Trophoblast cell (in vitro differentiated cells and primary cell): Measurements from ENCODE around the gene ENO3.

Source experiments
- DNase-seq, 2 donors: peaks; one replicate each; pipeline ENCODE4 v3.0.0-alpha.2; 2016
- H2AFZ ChIP-seq: 2 replicates; pipeline ENCODE4 v1.6.1; 2013; ENCODE audit warnings: low read length, moderate library complexity, mild to moderate bottlenecking; ENCODE audit not compliant: insufficient read depth, poor library complexity
- H2AK5ac ChIP-seq: 2 replicates; pipeline ENCODE4 v1.6.1; 2013; ENCODE audit warnings: mild to moderate bottlenecking, low read length
- H2BK120ac ChIP-seq: 2 replicates; pipeline ENCODE4 v1.6.1; 2013; ENCODE audit warnings: low read length, mild to moderate bottlenecking, moderate library complexity; ENCODE audit not compliant: insufficient read depth, poor library complexity
- H2BK12ac ChIP-seq: 2 replicates; pipeline ENCODE4 v1.6.1; 2013; ENCODE audit warnings: mild to moderate bottlenecking, low read length, moderate library complexity
- H2BK5ac ChIP-seq: 2 replicates; pipeline ENCODE4 v1.6.1; 2013; ENCODE audit warnings: low read length, low read depth, moderate library complexity, mild to moderate bottlenecking; ENCODE audit not compliant: poor library complexity
- H3K14ac ChIP-seq: 2 replicates; pipeline ENCODE4 v1.6.1; 2013; ENCODE audit warnings: mild to moderate bottlenecking, low read length
- H3K18ac ChIP-seq: 2 replicates; pipeline ENCODE4 v1.6.1; 2013; ENCODE audit warnings: mild to moderate bottlenecking, low read length
- H3K23ac ChIP-seq: 2 replicates; pipeline ENCODE4 v1.6.1; 2013; ENCODE audit warnings: low read length
- H3K27ac ChIP-seq: 2 replicates; pipeline ENCODE4 v1.5.1; 2013; ENCODE audit warnings: low read depth, mild to moderate bottlenecking, inconsistent platforms, low read length, moderate library complexity
- H3K27me3 ChIP-seq: 2 replicates; pipeline ENCODE4 v1.6.1; 2013; ENCODE audit warnings: inconsistent platforms, mild to moderate bottlenecking, low read length, moderate library complexity; ENCODE audit not compliant: insufficient read depth
- H3K36me3 ChIP-seq, 2 experiments: 1 replicate in 1 of 2; 2 replicates in 1 of 2; pipeline ENCODE4 v1.6.1; 2013; ENCODE audit warnings: low read length in 2 of 2, mild to moderate bottlenecking in 2 of 2, moderate library complexity in 1 of 2; ENCODE audit not compliant: insufficient read depth in 2 of 2, control insufficient read depth in 1 of 2
- H3K4ac ChIP-seq: 2 replicates; pipeline ENCODE4 v1.6.1; 2013; ENCODE audit warnings: low read depth, mild to moderate bottlenecking, low read length, moderate library complexity
- H3K4me1 ChIP-seq, 2 experiments: 1 replicate in 1 of 2; 2 replicates in 1 of 2; pipeline ENCODE4 v1.6.1; 2013; ENCODE audit warnings: low read length in 2 of 2, mild to moderate bottlenecking in 2 of 2, moderate library complexity in 1 of 2; ENCODE audit not compliant: insufficient read depth in 2 of 2, control insufficient read depth in 1 of 2
- H3K4me2 ChIP-seq: 2 replicates; pipeline ENCODE4 v1.6.1; 2013; ENCODE audit warnings: inconsistent platforms, mild to moderate bottlenecking, low read length, moderate library complexity
- H3K4me3 ChIP-seq: 2 replicates; pipeline ENCODE4 v1.5.1; 2013; ENCODE audit warnings: mild to moderate bottlenecking, low read depth, low read length, inconsistent platforms
- H3K79me1 ChIP-seq: one replicate; pipeline ENCODE4 v1.6.1; 2013; ENCODE audit warnings: low read length
- H3K79me2 ChIP-seq: 2 replicates; pipeline ENCODE4 v1.6.1; 2013; ENCODE audit warnings: low read length, mild to moderate bottlenecking; ENCODE audit not compliant: control insufficient read depth, insufficient read depth, poor library complexity
- H3K9ac ChIP-seq: 2 replicates; pipeline ENCODE4 v1.6.1; 2013; ENCODE audit warnings: mild to moderate bottlenecking, low read length
- H3K9me3 ChIP-seq: 2 replicates; pipeline ENCODE4 v1.6.1; 2013; ENCODE audit warnings: low read depth, mild to moderate bottlenecking, control low read depth, inconsistent platforms, low read length; ENCODE audit not compliant: insufficient read depth
- H4K12ac ChIP-seq: 2 replicates; pipeline ENCODE4 v1.6.1; 2013; ENCODE audit warnings: low read depth, mild to moderate bottlenecking, low read length, moderate library complexity
- H4K8ac ChIP-seq: 2 replicates; pipeline ENCODE4 v1.6.1; 2013; ENCODE audit warnings: low read depth, mild to moderate bottlenecking, low read length, moderate library complexity
- H4K91ac ChIP-seq: one replicate; pipeline ENCODE4 v1.6.1; 2013; ENCODE audit warnings: low read depth, mild to moderate bottlenecking, low read length, moderate library complexity
- whole genome bisulfite sequencing: extraction: QIAGEN DNeasy Blood & Tissue Kit; methylation state at CpG from one replicate; pipeline ENCODE4 v1.1.7; 2013; ENCODE audit warnings: missing lambda C conversion rate; ENCODE audit not compliant: insufficient read length, insufficient coverage; ENCODE audit errors: extremely low coverage; 5-methylcytosine and 5-hydroxymethylcytosine counted together

The ENO3 gene

DNA sequence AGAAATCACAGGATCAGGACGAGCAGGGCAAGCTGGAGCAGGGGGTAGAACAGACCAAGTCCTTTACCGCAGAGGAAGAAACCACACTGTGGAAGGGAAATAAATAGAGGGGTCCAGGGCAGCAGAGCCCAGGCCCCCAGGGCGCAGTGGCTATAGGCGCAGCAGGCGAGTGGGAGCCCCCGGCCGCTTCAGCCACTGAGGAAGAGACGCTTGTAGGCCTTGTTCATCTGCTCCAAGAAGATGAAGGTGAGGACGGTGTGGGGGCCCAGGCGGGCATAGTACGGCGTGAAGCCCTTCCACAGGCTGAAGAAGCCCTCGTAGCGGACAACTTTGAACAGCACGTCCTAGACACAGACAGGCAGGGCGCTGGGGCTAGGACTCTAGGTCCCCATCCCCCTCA, 13.4 kb upstream of the ENO3 start:
- Histone ChIP-seq H2BK120ac (no peak overlapping the region), H3K18ac (no peak overlapping the region), H4K8ac (no peak overlapping the region), H3K36me3 (peaks cover 30 to 32% of the 10 kb centered on the region in 2 experiments), H3K23ac (no peak overlapping the region), H2BK12ac (no peak overlapping the region), H3K4ac (no peak overlapping the region), H3K9me3 (no peaks in the 10 kb centered on the region), H4K91ac (no peak overlapping the region), H3K4me2 (no peak overlapping the region), H3K79me1 (peaks cover 15% of the 10 kb centered on the region), H2AFZ (no peak overlapping the region), H3K4me3 (no peak overlapping the region), H3K9ac (no peak overlapping the region), H3K27ac (no peak overlapping the region), H3K27me3 (no peaks in the 10 kb centered on the region), H3K14ac (no peak overlapping the region), H3K4me1 (peaks cover 8 to 10% of the 10 kb centered on the region in 2 experiments), H3K79me2 (peaks cover 18% of the 10 kb centered on the region), H4K12ac (no peak overlapping the region), H2AK5ac (no peak overlapping the region), H2BK5ac (no peak overlapping the region)
- no CpG with 5 or more reads among the region's 16 CpGs for WGBS
- DNase-seq, result no peak

DNA sequence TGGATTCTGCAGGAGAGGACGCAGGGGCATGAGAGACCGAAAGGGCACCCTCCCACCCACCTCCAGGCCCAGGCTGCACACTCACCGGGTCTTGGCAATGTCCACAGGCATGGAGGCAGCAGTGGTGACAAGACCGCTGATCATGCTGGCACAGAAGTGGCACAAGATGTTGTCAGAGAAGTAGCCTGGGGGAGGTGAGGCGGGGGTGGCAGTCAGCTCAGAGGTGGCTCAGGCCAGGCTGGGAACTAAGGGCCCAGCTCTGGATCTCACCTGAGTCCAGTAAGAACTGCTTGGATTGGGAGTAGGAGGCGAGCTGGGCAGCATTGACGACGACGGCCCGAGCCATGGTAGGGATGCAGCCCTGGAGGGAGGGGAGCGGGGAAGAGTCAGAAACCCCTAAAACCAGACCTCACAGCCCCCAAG, 12.8 kb upstream of the ENO3 start:
- no peak overlapping the region for H3K27ac ChIP-seq
- H3K79me1 ChIP-seq, result peaks cover 15% of the 10 kb centered on the region
- no peak overlapping the region for H3K23ac ChIP-seq
- H2AFZ ChIP-seq, result no peak overlapping the region
- H3K36me3 ChIP-seq, result peaks cover 31 to 37% of the 10 kb centered on the region in 2 experiments
- no peak overlapping the region for H4K8ac ChIP-seq
- H3K4me3 ChIP-seq, result no peak overlapping the region
- no peak overlapping the region for H3K4ac ChIP-seq
- H4K91ac ChIP-seq, result no peak overlapping the region
- no peaks in the 10 kb centered on the region for H3K27me3 ChIP-seq
- peaks cover 8 to 11% of the 10 kb centered on the region in 2 experiments for H3K4me1 ChIP-seq
- no peak overlapping the region for H2BK12ac ChIP-seq
- H2AK5ac ChIP-seq, result no peak overlapping the region
- no peak overlapping the region for H2BK120ac ChIP-seq
- H3K18ac ChIP-seq, result no peak overlapping the region
- no peak overlapping the region for H3K4me2 ChIP-seq
- peaks cover 18% of the 10 kb centered on the region for H3K79me2 ChIP-seq
- H2BK5ac ChIP-seq, result no peak overlapping the region
- no peak overlapping the region for H3K14ac ChIP-seq
- WGBS, result no CpG with 5 or more reads among the region's 11 CpGs
- no peak overlapping the region for H3K9ac ChIP-seq
- DNase-seq, result no peak
- H4K12ac ChIP-seq, result no peak overlapping the region
- H3K9me3 ChIP-seq, result no peaks in the 10 kb centered on the region

DNA sequence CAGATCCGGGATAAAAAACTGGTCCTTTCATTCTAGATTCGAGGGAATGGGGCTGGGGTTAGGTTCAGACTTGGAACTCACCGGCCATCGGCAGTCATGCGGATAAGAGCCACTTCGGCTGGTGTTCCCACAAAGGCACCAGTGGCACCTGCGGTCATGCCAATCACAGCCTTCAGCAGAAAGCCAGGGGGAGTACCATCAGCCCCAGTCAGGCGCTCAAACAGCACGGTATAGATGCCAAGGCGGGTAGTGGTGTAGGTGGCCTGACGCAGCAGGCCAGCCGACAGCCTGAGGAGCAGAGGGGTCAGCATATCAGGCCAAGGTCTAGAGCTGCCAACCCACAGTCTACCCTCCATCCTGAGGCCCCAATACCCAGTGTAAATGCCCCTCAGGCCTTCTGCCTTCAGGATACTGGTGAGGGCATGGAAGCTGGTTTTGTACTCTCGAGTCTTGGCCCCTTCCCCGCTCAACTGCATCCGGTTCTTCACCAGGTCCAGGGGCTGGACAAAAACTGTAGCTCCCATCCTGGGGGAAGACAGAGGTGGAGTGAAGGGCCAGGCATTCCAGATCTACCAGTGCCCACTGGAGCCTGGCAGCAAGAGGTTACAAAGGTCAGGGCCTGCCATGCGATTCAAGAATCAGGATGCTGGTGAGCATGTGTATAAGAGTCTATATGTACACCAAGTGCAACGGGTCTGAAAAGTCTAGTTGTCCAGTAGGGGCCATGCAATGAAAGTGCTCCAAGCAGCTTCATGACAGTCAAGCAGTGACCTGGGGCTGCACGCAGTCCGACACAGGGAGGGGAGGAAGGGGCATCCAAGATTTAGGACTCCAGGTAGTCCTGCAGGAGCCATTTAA, 12.0 kb upstream of the ENO3 start:
- Histone ChIP-seq H3K36me3 (peaks cover 38 to 45% of the 10 kb centered on the region in 2 experiments), H2BK12ac (no peak overlapping the region), H3K27me3 (no peaks in the 10 kb centered on the region), H3K79me1 (peaks cover 15% of the 10 kb centered on the region), H3K27ac (peak overlapping the region; percentile 97), H3K4me1 (peaks cover 8 to 12% of the 10 kb centered on the region in 2 experiments), H4K12ac (peak overlapping the region; percentile 89), H3K23ac (no peak overlapping the region), H2BK5ac (peak overlapping the region; percentile 62), H2BK120ac (peak overlapping the region; percentile 84), H3K4me3 (peak overlapping the region; percentile 85), H4K91ac (peak overlapping the region; percentile 90), H3K79me2 (peaks cover 18% of the 10 kb centered on the region), H2AFZ (peak overlapping the region; percentile 21), H4K8ac (peak overlapping the region; percentile 94), H3K14ac (peak overlapping the region; percentile 62), H3K4me2 (peak overlapping the region; percentile 93), H3K4ac (peak overlapping the region; percentile 56), H3K9ac (peak overlapping the region; percentile 95), H3K18ac (peak overlapping the region; percentile 77), H2AK5ac (peak overlapping the region; percentile 65), H3K9me3 (no peaks in the 10 kb centered on the region)
- no CpG with 5 or more reads among the region's 19 CpGs for WGBS
- DNase-seq, result no peak

DNA sequence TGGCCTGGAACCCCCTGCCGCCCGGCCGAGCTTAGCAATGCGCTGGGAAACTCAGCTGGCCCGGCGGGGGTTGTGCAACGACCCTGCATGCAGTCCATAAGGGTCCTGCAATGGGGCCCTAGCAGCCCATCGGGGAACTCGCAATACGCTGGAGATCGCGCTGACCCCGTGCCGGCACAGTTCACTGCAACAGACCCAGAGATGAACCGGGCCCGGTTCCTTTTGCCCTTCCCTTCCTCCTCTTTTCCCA, 11.4 kb upstream of the ENO3 start:
- Histone ChIP-seq H2BK5ac (peak overlapping the region; percentile 62), H3K9me3 (no peaks in the 10 kb centered on the region), H3K36me3 (peaks cover 37 to 50% of the 10 kb centered on the region in 2 experiments), H4K91ac (peak overlapping the region; percentile 90), H2AFZ (peak overlapping the region; percentile 53), H4K12ac (peak overlapping the region; percentile 89), H3K27me3 (no peaks in the 10 kb centered on the region), H3K4me1 (peaks cover 8 to 12% of the 10 kb centered on the region in 2 experiments), H3K18ac (peak overlapping the region; percentile 77), H3K23ac (no peak overlapping the region), H2BK120ac (peak overlapping the region; percentile 84), H2AK5ac (peak overlapping the region; percentile 11), H2BK12ac (no peak overlapping the region), H3K4me3 (peak overlapping the region; percentile 85), H3K9ac (peak overlapping the region; percentile 95), H3K4ac (peak overlapping the region; percentile 56), H3K79me1 (peaks cover 13% of the 10 kb centered on the region), H3K79me2 (peaks cover 18% of the 10 kb centered on the region), H3K4me2 (peak overlapping the region; percentile 93), H3K27ac (peak overlapping the region; percentile 97), H3K14ac (peak overlapping the region; percentile 62), H4K8ac (peak overlapping the region; percentile 94)
- DNase-seq, result peak in 1 of 2 donors; percentile 58
- WGBS, result no CpG with 5 or more reads among the region's 16 CpGs
